PC-9 (cell line): Measurements from ENCODE around the gene IFNG-AS1.

Experiments
- EZH2 ChIP-seq: fragments of 200-600 bp; sonication (generic); IDR thresholded peaks from 2 replicates; pipeline ENCODE4 v1.8.0; 2017; ENCODE audit warnings: antibody characterized with exemption, low read depth
- TF ChIP-seq, protein P1 (sequence below): fragments of 200-600 bp; sonication (generic); conservative IDR thresholded peaks from 2 replicates; pipeline ENCODE4 v1.6.1; 2017; ENCODE audit warnings: mixed run types, antibody characterized with exemption, mild to moderate bottlenecking, moderate library complexity

DNA sequence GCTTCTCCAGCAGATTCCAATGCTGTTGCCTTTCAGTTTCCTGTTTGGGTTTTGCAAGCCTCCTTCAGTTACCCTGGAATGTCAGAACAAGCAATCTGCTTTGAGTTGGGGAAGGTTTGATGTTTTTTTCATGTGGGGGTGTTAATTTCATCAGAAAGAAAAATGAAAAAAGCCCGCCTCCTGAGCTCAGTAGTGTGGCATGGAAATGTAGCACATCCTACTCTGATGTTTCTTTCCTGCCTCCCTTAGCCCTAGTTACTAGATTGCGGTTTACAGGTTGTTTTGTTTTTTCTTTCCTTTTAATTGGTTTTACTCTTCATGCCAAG is 22.6 kb downstream of the IFNG-AS1 start:
- TF ChIP-seq, protein P1, sequence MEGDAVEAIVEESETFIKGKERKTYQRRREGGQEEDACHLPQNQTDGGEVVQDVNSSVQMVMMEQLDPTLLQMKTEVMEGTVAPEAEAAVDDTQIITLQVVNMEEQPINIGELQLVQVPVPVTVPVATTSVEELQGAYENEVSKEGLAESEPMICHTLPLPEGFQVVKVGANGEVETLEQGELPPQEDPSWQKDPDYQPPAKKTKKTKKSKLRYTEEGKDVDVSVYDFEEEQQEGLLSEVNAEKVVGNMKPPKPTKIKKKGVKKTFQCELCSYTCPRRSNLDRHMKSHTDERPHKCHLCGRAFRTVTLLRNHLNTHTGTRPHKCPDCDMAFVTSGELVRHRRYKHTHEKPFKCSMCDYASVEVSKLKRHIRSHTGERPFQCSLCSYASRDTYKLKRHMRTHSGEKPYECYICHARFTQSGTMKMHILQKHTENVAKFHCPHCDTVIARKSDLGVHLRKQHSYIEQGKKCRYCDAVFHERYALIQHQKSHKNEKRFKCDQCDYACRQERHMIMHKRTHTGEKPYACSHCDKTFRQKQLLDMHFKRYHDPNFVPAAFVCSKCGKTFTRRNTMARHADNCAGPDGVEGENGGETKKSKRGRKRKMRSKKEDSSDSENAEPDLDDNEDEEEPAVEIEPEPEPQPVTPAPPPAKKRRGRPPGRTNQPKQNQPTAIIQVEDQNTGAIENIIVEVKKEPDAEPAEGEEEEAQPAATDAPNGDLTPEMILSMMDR = no peak
- TF ChIP-seq EZH2 = no peak
